Activated B cell treated with CpG ODN at 0.5 μM for 24 hours (primary cell): ENCODE data around the gene SMTNL1. TPM values are rescaled to one million over a fixed set of nuclear protein-coding genes. Genes with fewer than 3 reads are reported as not detected.

Source experiments
- ATAC-seq: fragments of 200-7000 bp; cut with Tn5 transposase; one replicate; pipeline ENCODE4 v1.10.0; 2021; ENCODE audit warnings: low read depth, mild to moderate bottlenecking, moderate library complexity
- CTCF ChIA-PET: fragments of 350-600 bp; sonication (Branson Sonifier 250); formaldehyde crosslinking; loops from one replicate; lab custom pipeline; 2021; ENCODE audit warnings: antibody characterized with exemption; lab: Charles Lee
- POLR2A ChIA-PET: fragments of 350-600 bp; sonication (Branson Sonifier 250); formaldehyde crosslinking; loops from one replicate; lab custom pipeline; 2021; ENCODE audit warnings: antibody characterized with exemption; lab: Charles Lee
- DNase-seq: peaks from one replicate; pipeline ENCODE4 v3.0.0; 2022
- H3K27ac Mint-ChIP-seq: one replicate; pipeline ENCODE4 v1.8.0; 2020; ENCODE audit warnings: mixed read lengths
- H3K27me3 Mint-ChIP-seq: one replicate; pipeline ENCODE4 v1.8.0; 2021; ENCODE audit warnings: mixed read lengths
- H3K36me3 Mint-ChIP-seq: one replicate; pipeline ENCODE4 v1.8.0; 2021; ENCODE audit warnings: low read depth, mixed read lengths
- H3K4me1 Mint-ChIP-seq: one replicate; pipeline ENCODE4 v1.8.0; 2021; ENCODE audit warnings: mixed read lengths
- H3K4me3 Mint-ChIP-seq: one replicate; pipeline ENCODE4 v1.8.0; 2020; ENCODE audit warnings: mild to moderate bottlenecking, mixed read lengths
- H3K9me3 Mint-ChIP-seq: one replicate; pipeline ENCODE4 v1.8.0; 2020; ENCODE audit warnings: mixed read lengths
- intact Hi-C: fragments of 100-400 bp; cut with micrococcal nuclease; formaldehyde crosslinking; loops from one replicate; pipeline ENCODE4 v1.15.1; 2024
- total RNA-seq: library from RNA; stranded (reverse); gene quantifications from 2 replicates; pipeline ENCODE4 v1.2.3, GENCODE V29; 2022
- TF ChIP-seq, protein P1 (sequence below): fragments of 200-600 bp; IDR thresholded peaks from one replicate; pipeline ENCODE4 v1.8.0; 2022; ENCODE audit warnings: antibody characterized with exemption, mild to moderate bottlenecking

SMTNL1 gene
- total RNA-seq, 1 donor from 2014 or later: not detected

DNA sequence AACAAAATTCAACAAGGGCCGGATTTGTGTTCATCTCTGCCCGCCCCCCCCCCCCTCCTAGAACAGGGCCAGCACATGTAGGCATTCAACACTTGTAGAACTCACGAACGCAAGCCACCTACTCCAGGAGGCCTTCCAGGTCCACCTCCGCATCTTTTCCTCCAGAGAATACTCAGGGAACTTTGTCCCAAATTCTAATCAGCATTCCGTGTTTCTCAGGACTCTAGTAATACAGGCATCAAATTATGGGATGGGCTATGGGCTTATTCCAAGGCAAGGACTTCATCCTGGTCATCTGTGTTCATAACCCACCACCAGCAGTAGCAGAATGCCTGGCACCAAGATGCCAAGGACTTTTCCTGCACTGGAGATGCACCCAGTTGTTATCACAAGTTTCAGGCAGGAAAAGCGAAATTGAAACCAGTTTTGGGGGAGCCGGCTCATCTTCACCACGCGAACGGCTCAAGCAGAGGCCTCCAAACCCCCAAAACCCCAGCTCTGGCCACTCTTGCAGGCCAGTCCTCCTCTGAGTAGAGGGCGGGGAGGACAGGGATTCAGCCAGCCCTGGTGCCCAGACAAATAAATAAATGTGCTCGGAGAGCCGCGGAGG, 29.6 kb downstream of the SMTNL1 start:
- peaks cover 42% of the 10 kb centered on the region for H3K4me1 Mint-ChIP-seq
- intact Hi-C loops: loop anchor here (1.0 to 10.0 kb wide), 10 partner anchors 18 to 1588 kb away; partner anchors contain the start of genes CLP1, LPXN, SLC43A3 and ZFP91
- ChIA-PET POLR2A (interaction anchor here (0.5 to 1.6 kb wide), 10 partner anchors 10 to 233 kb away, joined by 3 to 11 read pairs (median 4); partner anchors contain the start of genes SELENOH and TIMM10), CTCF (interaction anchor here (0.8 to 5.5 kb wide), 15 partner anchors 10 to 719 kb away, joined by 3 to 61 read pairs (median 7); partner anchors contain the start of gene TIMM10)
- H3K36me3 Mint-ChIP-seq: peaks cover 22% of the 10 kb centered on the region
- TF ChIP-seq, protein P1, sequence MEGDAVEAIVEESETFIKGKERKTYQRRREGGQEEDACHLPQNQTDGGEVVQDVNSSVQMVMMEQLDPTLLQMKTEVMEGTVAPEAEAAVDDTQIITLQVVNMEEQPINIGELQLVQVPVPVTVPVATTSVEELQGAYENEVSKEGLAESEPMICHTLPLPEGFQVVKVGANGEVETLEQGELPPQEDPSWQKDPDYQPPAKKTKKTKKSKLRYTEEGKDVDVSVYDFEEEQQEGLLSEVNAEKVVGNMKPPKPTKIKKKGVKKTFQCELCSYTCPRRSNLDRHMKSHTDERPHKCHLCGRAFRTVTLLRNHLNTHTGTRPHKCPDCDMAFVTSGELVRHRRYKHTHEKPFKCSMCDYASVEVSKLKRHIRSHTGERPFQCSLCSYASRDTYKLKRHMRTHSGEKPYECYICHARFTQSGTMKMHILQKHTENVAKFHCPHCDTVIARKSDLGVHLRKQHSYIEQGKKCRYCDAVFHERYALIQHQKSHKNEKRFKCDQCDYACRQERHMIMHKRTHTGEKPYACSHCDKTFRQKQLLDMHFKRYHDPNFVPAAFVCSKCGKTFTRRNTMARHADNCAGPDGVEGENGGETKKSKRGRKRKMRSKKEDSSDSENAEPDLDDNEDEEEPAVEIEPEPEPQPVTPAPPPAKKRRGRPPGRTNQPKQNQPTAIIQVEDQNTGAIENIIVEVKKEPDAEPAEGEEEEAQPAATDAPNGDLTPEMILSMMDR: no peak
- peak overlapping the region; percentile 99 for H3K4me3 Mint-ChIP-seq
- DNase-seq (no peak), ATAC-seq (peak; percentile 4)
- no peaks in the 10 kb centered on the region for H3K9me3 Mint-ChIP-seq
- peak overlapping the region; percentile 91 for H3K27ac Mint-ChIP-seq
- no peaks in the 10 kb centered on the region for H3K27me3 Mint-ChIP-seq

DNA sequence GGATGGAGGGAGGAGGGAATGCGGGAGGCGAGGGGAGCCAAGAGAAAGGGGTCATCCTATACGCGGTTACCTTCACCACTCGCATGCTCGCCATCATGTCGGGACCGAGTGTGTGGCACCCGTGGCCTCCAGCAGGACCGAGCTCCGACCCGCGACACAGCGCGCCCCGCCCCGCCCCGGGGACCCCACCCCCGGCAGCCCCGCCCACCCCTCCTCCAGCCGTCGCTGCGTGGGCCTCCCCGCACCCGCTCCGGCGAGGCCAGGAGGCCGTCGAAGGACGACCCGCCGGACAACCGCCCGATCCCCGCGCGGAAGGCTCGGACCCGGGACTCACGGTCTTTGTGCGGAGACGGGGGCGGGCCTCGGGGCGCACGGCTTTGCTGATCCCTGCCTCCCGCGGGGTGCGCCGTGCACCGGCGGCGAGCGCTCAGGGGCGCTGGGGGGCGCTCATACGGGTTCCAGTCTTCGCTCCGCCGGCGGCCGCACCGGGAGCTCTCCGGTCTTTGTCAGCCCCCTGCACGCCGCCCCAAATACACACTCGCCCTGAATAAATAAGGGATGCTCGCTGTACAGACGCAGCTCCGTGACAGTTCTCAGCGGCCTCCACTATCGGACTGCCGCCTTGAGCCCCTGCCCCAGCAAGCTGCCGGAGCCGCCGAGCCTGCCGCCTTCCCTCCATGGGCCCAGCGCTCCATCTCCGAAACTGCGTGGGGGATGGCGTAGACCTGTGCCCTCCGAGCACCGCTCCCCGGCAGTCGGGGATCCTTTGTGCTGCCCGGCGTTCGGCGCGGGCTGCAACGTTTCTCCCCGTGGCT, 30.3 kb downstream of the SMTNL1 start, which contains the start of gene UBE2L6:
Gene UBE2L6, minus strand, starts transcription at position 158 of the 815 bp plus-strand sequence. Its CDS starts 61 bp downstream, at position 97.
- TF ChIP-seq, protein P1: peak; percentile 41

DNA sequence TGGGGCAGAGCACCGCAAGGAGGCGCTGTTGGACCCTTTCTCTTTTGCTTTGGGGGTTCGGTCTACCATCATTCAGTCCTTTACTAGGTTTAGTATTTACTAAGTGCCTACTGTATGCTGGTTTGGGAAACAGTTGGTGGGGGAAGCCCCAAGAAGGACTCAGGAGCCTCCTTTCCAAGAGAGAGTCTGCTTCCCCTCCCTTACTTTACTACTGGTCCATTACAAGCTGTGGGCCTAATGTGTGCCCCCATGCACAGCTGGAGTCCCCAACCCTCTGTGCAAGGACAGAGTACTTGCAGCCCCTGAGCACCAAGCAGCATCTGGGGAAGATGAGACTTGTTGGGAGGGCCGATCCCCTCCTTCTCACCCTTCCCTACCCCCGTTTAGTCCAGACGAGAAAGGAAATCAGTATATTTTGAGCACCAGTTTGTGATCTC, 31.0 kb downstream of the SMTNL1 start:
- CTCF ChIA-PET: interaction anchor here (0.7 to 5.5 kb wide), 19 partner anchors 9 to 1482 kb away, joined by 3 to 61 read pairs (median 4); partner anchors contain the start of gene TIMM10
- Mint-ChIP-seq H3K27me3 (no peaks in the 10 kb centered on the region), H3K27ac (peak overlapping the region; percentile 97), H3K4me1 (peaks cover 39% of the 10 kb centered on the region), H3K36me3 (peaks cover 19% of the 10 kb centered on the region), H3K4me3 (peak overlapping the region; percentile 99), H3K9me3 (no peaks in the 10 kb centered on the region)
- TF ChIP-seq, protein P1: no peak
- POLR2A ChIA-PET: interaction anchor here (0.7 to 1.6 kb wide), 6 partner anchors 21 to 233 kb away, joined by 3 to 10 read pairs (median 6); partner anchors contain the start of genes SELENOH and TIMM10
- DNase-seq: no peak
- intact Hi-C loops: loop anchor here (1.0 to 10.0 kb wide), 11 partner anchors 73 to 1586 kb away; partner anchors contain the start of genes LPXN, MED19, TMX2 and ZFP91
- ATAC-seq: peak; percentile 4

More for the DNA sequence above, 30.3 kb downstream of the SMTNL1 start, which contains the start of gene UBE2L6:
- Mint-ChIP-seq H3K27ac (peak within 1 kb of the TSS; percentile 97), H3K4me1 (peaks cover 40% of the 10 kb centered on the region), H3K9me3 (no peaks in the 10 kb centered on the region), H3K36me3 (peaks cover 21% of the 10 kb centered on the region), H3K4me3 (peak within 1 kb of the TSS; percentile 99), H3K27me3 (no peaks in the 10 kb centered on the region)
- ATAC-seq (peak; percentile 70), DNase-seq (peak; percentile 80)
- intact Hi-C loops: loop anchor here (1.0 to 10.0 kb wide), 13 partner anchors 19 to 1587 kb away; partner anchors contain the start of genes LPXN, MED19, TMX2 and ZFP91
- ChIA-PET CTCF (interaction anchor here (0.8 to 5.5 kb wide), 18 partner anchors 8 to 718 kb away, joined by 3 to 61 read pairs (median 6); partner anchors contain the start of gene TIMM10), POLR2A (interaction anchor here (0.5 to 1.6 kb wide), 11 partner anchors 11 to 233 kb away, joined by 3 to 11 read pairs (median 4); partner anchors contain the start of genes SELENOH and TIMM10)

DNA sequence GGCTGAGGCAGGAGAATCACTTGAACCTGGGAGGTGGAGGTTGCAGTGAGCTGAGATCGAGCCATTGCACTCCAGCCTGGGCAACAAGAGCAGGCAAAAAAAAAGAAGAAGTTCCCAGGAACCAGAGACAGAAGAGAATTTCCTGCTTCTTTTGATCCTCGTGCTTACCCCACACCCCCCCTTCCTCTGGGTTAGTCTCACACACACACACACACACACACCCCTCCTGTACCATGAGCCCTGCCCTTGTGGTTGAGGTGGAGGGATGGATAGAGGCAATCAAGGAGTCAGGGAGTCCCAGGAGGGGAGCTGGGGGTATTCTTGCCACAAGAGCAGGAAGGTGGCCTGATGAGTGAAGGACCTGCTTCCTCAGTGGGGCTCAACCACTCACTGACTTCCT, 34.2 kb downstream of the SMTNL1 start:
- intact Hi-C loops: no loop called here
- DNase-seq: no peak
- TF ChIP-seq, protein P1: no peak
- H3K36me3 Mint-ChIP-seq: peaks cover 3% of the 10 kb centered on the region
- ATAC-seq: no peak
- no peak overlapping the region for H3K27ac Mint-ChIP-seq
- H3K4me3 Mint-ChIP-seq: no peak overlapping the region
- CTCF ChIA-PET: interaction anchor here (5.5 kb wide), 1 partner anchor 69 kb away, joined by 61 read pairs; no protein-coding TSS in a partner anchor
- peaks cover 4% of the 10 kb centered on the region for H3K27me3 Mint-ChIP-seq
- H3K4me1 Mint-ChIP-seq: peaks cover 12% of the 10 kb centered on the region
- POLR2A ChIA-PET: interaction anchor here (0.5 kb wide), 1 partner anchor 134 kb away, joined by 4 read pairs; no protein-coding TSS in a partner anchor
- no peaks in the 10 kb centered on the region for H3K9me3 Mint-ChIP-seq
